HepG2 (cell line): Measurements from ENCODE around the gene MCF2L. TPM values are rescaled to one million over a fixed set of nuclear protein-coding genes. Genes with fewer than 3 reads are reported as not detected.

ENCODE experiments used
- ATAC-seq: fragments of 200-7000 bp; cut with Tn5 transposase; 3 replicates; pipeline ENCODE4 v1.9.1; 2020; ENCODE audit warnings: mild to moderate bottlenecking, moderate library complexity
- BruUV-seq: library from RNA; stranded (reverse); fragments of 400-500 nt; replicated peaks from 2 replicates; lab custom pipeline; 2021; lab: Mats Ljungman, UMichigan
- CTCF ChIA-PET: fragments of 300-600 bp; formaldehyde crosslinking; extraction: SDS; loops from one replicate; lab custom pipeline; 2021; ENCODE audit warnings: low total read pairs, inconsistent platforms, low intra/inter-chr PET ratio; lab: Yijun Ruan, JAX
- POLR2A ChIA-PET: fragments of 350-600 bp; sonication (Branson Sonifier 250); formaldehyde crosslinking; loops from one replicate; lab custom pipeline; 2020; ENCODE audit warnings: antibody characterized with exemption, inconsistent platforms; lab: Yijun Ruan, JAX
- DNase-seq: peaks from one replicate; pipeline ENCODE4 v3.0.0-alpha.2; 2015; ENCODE audit warnings: low spot score
- FAIRE-seq: peaks from 3 replicates; lab custom pipeline; 2011; peaks lifted over from hg19 to GRCh38; lab: Jason Lieb, UNC
- H2AFZ ChIP-seq: one replicate; pipeline ENCODE4 v1.6.1; 2011; ENCODE audit warnings: low read length, inconsistent platforms
- H3K27ac ChIP-seq: fragments of 300-600 bp; 3 replicates; pipeline ENCODE4 v1.8.0; 2011; ENCODE audit warnings: mixed run types, mild to moderate bottlenecking, mixed read lengths, low read length, inconsistent platforms; ENCODE audit not compliant: insufficient read depth; ENCODE audit errors: extremely low read length
- H3K27me3 ChIP-seq, 2 experiments: fragments of 200-600 bp in 1 of 2; 2 replicates in 1 of 2; 3 replicates in 1 of 2; pipeline versions ENCODE4 v1.6.0 to v1.8.0; 2011; ENCODE audit warnings: low read length in 2 of 2, mild to moderate bottlenecking in 2 of 2, moderate library complexity in 2 of 2, inconsistent platforms in 1 of 2; ENCODE audit not compliant: insufficient read depth in 2 of 2, control insufficient read depth in 1 of 2
- H3K36me3 ChIP-seq, 2 experiments: fragments of 200-600 bp in 1 of 2; replicated peaks in 1 of 2; 2 replicates in 1 of 2; 3 replicates in 1 of 2; pipeline versions ENCODE4 v1.5.1 to v1.8.0; 2011; ENCODE audit warnings: low read length in 2 of 2, inconsistent platforms in 1 of 2; ENCODE audit not compliant: insufficient read depth in 2 of 2, control insufficient read depth in 1 of 2
- H3K4me1 ChIP-seq: 2 replicates; pipeline ENCODE4 v1.5.1; 2012; ENCODE audit warnings: low read length, inconsistent platforms; ENCODE audit not compliant: insufficient read depth
- H3K4me2 ChIP-seq: 2 replicates; pipeline ENCODE4 v1.6.0; 2011; ENCODE audit warnings: low read depth, low read length, inconsistent platforms
- H3K4me3 ChIP-seq, 3 experiments: fragments of 200-600 bp in 1 of 3; sonication (generic), shearing (Covaris generic) in 1 of 3; replicated peaks in 1 of 3; 2 replicates each; pipeline ENCODE4 v1.5.1; 2011 to 2016; ENCODE audit warnings: low read length in 3 of 3, inconsistent platforms in 2 of 3, low read depth in 2 of 3, mild to moderate bottlenecking in 2 of 3, control low read depth in 1 of 3, mixed read lengths in 1 of 3; ENCODE audit not compliant: insufficient read depth in 1 of 3
- H3K79me2 ChIP-seq: one replicate; pipeline ENCODE4 v1.6.1; 2011; ENCODE audit warnings: low read length, inconsistent platforms; ENCODE audit not compliant: insufficient read depth
- H3K9ac ChIP-seq: 2 replicates; pipeline ENCODE4 v1.6.0; 2011; ENCODE audit warnings: mild to moderate bottlenecking, low read depth, low read length, inconsistent platforms; ENCODE audit not compliant: insufficient read depth
- H3K9me3 ChIP-seq: 2 replicates; pipeline ENCODE4 v1.5.1; 2012; ENCODE audit warnings: mild to moderate bottlenecking, low read length
- H4K20me1 ChIP-seq: 2 replicates; pipeline ENCODE4 v1.6.0; 2011; ENCODE audit warnings: inconsistent platforms, mild to moderate bottlenecking, low read length, moderate library complexity; ENCODE audit not compliant: insufficient read depth
- RAD21 ChIP-seq: fragments of 450-650 bp; formaldehyde crosslinking; IDR thresholded peaks from 2 replicates; pipeline ENCODE4 v1.5.0; 2020; ENCODE audit warnings: mild to moderate bottlenecking
- ZNF282 ChIP-seq: fragments of 450-650 bp; IDR thresholded peaks from 2 replicates; pipeline ENCODE4 v1.6.1; 2018; ENCODE audit not compliant: partially characterized antibody
- ZNF543 ChIP-seq: sonication (generic); formaldehyde crosslinking; IDR thresholded peaks from 2 replicates; pipeline ENCODE4 v1.4.0; 2020; ENCODE audit warnings: mild to moderate bottlenecking, missing genetic modification reagents
- ZNF766 ChIP-seq: sonication (generic); formaldehyde crosslinking; IDR thresholded peaks from 2 replicates; pipeline ENCODE4 v1.5.0; 2020; ENCODE audit warnings: missing genetic modification reagents, borderline replicate concordance
- ZNF790 ChIP-seq: sonication (generic); formaldehyde crosslinking; IDR thresholded peaks from 2 replicates; pipeline ENCODE4 v1.8.0; 2022; ENCODE audit warnings: missing genetic modification reagents, mild to moderate bottlenecking, borderline replicate concordance
- WGBS: methylation state at CpG from one replicate; pipeline ENCODE4 v1.1.6; 2017; ENCODE audit warnings: low lambda C conversion rate; 5-methylcytosine and 5-hydroxymethylcytosine counted together
- in situ Hi-C: cut with HindIII; loops from 2 replicates; pipeline ENCODE4 v1.10.0; 2017; ENCODE audit warnings: low pct_unique_long_range_greater_than_20kb; ENCODE audit not compliant: extremely low pct_ligation_motif_present
- intact Hi-C: fragments of 100-400 bp; cut with micrococcal nuclease; formaldehyde crosslinking; loops from one replicate; pipeline ENCODE4 v1.10.0; 2022; ENCODE audit not compliant: unreplicated experiment
- polyA plus RNA-seq, 8 experiments: library from polyadenylated mRNA; depleted of rRNA in 3 of 8; stranded (reverse) in 7 of 8; unstranded in 1 of 8; fragments of >200 nt; fragmentation: Illumina TruSeq in 4 of 8; extraction: Trizol in 4 of 8; gene quantifications; 2 replicates each; pipeline versions ENCODE4 v1.2.1 to v1.2.3, GENCODE V29; 2011 to 2016; ENCODE audit warnings: low read depth in 4 of 8, missing spikeins in 1 of 8, mixed read lengths in 1 of 8; ENCODE audit not compliant: insufficient read depth in 1 of 8
- total RNA-seq, 5 experiments: library from RNA; depleted of rRNA; stranded (reverse); fragments of >200 nt; fragmentation: Illumina TruSeq; extraction: Trizol; gene quantifications; 2 replicates each; pipeline ENCODE4 v1.2.3, GENCODE V29; 2016; ENCODE audit warnings: low read depth in 1 of 5
- TF ChIP-seq, protein P1 (sequence below), 2 experiments: fragments of 450-650 bp in 1 of 2; sonication (generic) in 1 of 2; formaldehyde crosslinking; IDR thresholded peaks; 2 replicates each; pipeline versions ENCODE4 v1.5.0 to v1.8.0; 2020 to 2022; ENCODE audit warnings: mild to moderate bottlenecking in 1 of 2, missing genetic modification reagents in 1 of 2
- TF ChIP-seq, protein P2 (sequence below): sonication (generic); formaldehyde crosslinking; IDR thresholded peaks from 2 replicates; pipeline ENCODE4 v1.5.1; 2020; ENCODE audit warnings: mild to moderate bottlenecking, missing genetic modification reagents
- TF ChIP-seq, protein P3 (sequence below): sonication (generic); formaldehyde crosslinking; IDR thresholded peaks from 2 replicates; pipeline ENCODE4 v1.8.0; 2022; ENCODE audit warnings: mild to moderate bottlenecking, missing genetic modification reagents
- TF ChIP-seq, protein P4 (sequence below): fragments of 450-650 bp; IDR thresholded peaks from 2 replicates; pipeline ENCODE4 v1.6.1; 2017

MCF2L gene
- total and polyA plus RNA-seq, 2 of the 13 experiments (the other 11 are each of a cell fraction or from before 2014, with no cell fraction given) = 19.4 to 28.4 TPM

DNA sequence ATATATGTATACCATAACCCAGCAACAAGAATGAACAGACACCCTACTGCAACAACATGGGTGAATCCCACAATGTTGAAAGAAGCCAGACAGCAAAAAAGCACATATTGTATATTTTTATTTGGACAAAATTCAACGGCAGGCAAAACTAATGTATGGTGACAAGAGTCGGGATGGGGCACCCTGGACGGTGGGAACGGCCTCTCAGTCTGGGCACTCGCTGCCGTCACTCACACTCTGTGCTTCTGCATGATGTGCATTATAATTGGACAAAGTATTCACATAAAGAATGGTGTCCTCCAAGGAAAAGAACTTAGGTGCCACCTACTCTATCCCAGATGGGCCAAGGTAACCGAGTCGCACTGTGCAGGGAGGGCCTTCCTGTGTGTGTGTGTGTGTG, 71.0 kb downstream of the MCF2L start:
- CTCF ChIA-PET = no interaction called here
- H3K4me2 ChIP-seq = no peak overlapping the region
- H3K36me3 ChIP-seq = peaks cover 4 to 23% of the 10 kb centered on the region in 2 experiments; a peak in 4 of 5 replicates
- no peaks in the 10 kb centered on the region for H4K20me1 ChIP-seq
- H3K9me3 ChIP-seq = no peaks in the 10 kb centered on the region
- POLR2A ChIA-PET = no interaction called here
- H3K27ac ChIP-seq = no peak overlapping the region
- DNase-seq (no peak), FAIRE-seq (no peak), ATAC-seq (no peak)
- H3K79me2 ChIP-seq = no peaks in the 10 kb centered on the region
- no peak overlapping the region for H3K4me3 ChIP-seq
- intact Hi-C loops = no loop called here
- H2AFZ ChIP-seq = no peak overlapping the region
- 0 out of 2 replicates have a peak, but pooled peaks cover 3% of the 10 kb centered on the region for H3K4me1 ChIP-seq
- 90% methylated on average over 6 of the region's 8 CpGs for WGBS
- H3K9ac ChIP-seq = no peak overlapping the region
- TF ChIP-seq ZNF282 (no peak), ZNF543 (CRISPR knock-in tag) (no peak), ZNF766 (CRISPR knock-in tag) (no peak), ZNF790 (CRISPR knock-in tag) (no peak), RAD21 (CRISPR knock-in tag) (no peak)
- TF ChIP-seq, protein P1, sequence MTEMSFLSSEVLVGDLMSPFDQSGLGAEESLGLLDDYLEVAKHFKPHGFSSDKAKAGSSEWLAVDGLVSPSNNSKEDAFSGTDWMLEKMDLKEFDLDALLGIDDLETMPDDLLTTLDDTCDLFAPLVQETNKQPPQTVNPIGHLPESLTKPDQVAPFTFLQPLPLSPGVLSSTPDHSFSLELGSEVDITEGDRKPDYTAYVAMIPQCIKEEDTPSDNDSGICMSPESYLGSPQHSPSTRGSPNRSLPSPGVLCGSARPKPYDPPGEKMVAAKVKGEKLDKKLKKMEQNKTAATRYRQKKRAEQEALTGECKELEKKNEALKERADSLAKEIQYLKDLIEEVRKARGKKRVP (CRISPR knock-in tag; IDR thresholded peaks at IDR 0.05) = no peak
- TF ChIP-seq, protein P2, sequence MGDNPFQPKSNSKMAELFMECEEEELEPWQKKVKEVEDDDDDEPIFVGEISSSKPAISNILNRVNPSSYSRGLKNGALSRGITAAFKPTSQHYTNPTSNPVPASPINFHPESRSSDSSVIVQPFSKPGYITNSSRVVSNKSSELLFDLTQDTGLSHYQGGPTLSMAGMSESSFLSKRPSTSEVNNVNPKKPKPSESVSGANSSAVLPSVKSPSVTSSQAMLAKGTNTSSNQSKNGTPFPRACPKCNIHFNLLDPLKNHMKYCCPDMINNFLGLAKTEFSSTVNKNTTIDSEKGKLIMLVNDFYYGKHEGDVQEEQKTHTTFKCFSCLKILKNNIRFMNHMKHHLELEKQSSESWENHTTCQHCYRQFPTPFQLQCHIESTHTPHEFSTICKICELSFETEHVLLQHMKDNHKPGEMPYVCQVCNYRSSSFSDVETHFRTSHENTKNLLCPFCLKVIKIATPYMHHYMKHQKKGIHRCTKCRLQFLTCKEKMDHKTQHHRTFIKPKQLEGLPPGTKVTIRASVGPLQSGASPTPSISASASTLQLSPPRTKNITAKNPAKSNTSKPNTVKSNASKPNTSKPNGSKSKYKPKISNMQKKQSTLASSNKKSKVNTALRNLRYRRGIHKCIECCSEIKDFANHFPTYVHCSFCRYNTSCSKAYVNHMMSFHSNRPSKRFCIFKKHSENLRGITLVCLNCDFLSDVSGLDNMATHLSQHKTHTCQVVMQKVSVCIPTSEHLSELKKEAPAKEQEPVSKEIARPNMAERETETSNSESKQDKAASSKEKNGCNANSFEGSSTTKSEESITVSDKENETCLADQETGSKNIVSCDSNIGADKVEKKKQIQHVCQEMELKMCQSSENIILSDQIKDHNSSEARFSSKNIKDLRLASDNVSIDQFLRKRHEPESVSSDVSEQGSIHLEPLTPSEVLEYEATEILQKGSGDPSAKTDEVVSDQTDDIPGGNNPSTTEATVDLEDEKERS (CRISPR knock-in tag) = no peak
- TF ChIP-seq, protein P3, sequence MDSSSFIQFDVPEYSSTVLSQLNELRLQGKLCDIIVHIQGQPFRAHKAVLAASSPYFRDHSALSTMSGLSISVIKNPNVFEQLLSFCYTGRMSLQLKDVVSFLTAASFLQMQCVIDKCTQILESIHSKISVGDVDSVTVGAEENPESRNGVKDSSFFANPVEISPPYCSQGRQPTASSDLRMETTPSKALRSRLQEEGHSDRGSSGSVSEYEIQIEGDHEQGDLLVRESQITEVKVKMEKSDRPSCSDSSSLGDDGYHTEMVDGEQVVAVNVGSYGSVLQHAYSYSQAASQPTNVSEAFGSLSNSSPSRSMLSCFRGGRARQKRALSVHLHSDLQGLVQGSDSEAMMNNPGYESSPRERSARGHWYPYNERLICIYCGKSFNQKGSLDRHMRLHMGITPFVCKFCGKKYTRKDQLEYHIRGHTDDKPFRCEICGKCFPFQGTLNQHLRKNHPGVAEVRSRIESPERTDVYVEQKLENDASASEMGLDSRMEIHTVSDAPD = no peak
- TF ChIP-seq, protein P4, sequence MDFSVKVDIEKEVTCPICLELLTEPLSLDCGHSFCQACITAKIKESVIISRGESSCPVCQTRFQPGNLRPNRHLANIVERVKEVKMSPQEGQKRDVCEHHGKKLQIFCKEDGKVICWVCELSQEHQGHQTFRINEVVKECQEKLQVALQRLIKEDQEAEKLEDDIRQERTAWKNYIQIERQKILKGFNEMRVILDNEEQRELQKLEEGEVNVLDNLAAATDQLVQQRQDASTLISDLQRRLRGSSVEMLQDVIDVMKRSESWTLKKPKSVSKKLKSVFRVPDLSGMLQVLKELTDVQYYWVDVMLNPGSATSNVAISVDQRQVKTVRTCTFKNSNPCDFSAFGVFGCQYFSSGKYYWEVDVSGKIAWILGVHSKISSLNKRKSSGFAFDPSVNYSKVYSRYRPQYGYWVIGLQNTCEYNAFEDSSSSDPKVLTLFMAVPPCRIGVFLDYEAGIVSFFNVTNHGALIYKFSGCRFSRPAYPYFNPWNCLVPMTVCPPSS = no peak
- in situ Hi-C loops = no loop called here
- no TSS peak for BruUV-seq
- H3K27me3 ChIP-seq = no peaks in the 10 kb centered on the region; a peak in 1 of 5 replicates
